ENCODE data around the gene DUSP15.
A peak's percentile ranks its signal among the peaks of the same experiment; 100 is the strongest.

Gene DUSP15

DNA sequence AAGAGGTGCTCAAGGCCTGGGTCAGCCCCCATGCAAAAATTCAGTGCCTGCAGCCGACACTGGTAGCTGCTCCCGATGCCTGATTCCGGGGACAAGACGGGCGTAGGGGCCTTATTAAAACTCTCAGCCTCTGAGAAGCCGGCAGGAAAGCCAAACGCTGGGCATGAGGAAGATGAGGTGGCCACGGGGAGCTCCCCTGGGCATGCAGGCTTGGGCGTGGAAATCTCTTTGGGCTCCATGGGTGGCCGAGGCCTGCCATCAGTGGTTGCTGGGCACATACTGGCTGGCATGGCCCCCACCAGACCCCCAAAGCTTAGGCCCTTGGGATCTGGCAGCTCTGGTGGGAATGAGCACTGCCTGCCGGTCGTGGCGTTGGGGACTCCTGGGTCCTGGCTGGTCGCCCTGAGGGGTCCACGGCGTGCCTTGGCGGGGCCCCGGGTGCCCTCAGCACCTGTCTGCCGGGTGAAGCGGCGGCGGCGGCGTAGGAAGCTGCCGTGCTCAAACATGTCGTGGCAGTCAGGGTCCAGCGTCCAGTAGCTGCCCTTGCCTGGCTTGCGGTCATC lies 25.5 kb downstream of the DUSP15 start:
- no peaks in the 10 kb centered on the region for H3K9me3 ChIP-seq (ENCODE audit: control insufficient read depth, insufficient read depth, low read depth, low read length)
- H3K27ac ChIP-seq (ENCODE audit: low read depth, low read length): no peak overlapping the region
- peaks cover 19% of the 10 kb centered on the region for H3K27me3 ChIP-seq (ENCODE audit: control insufficient read depth, insufficient read depth, low read length)
- peaks cover 46% of the 10 kb centered on the region for H3K4me1 ChIP-seq (ENCODE audit: control insufficient read depth, insufficient read depth, low read length)
- no peaks in the 10 kb centered on the region for H3K36me3 ChIP-seq (ENCODE audit: control insufficient read depth, insufficient read depth, low read length)
- no peak overlapping the region for H3K9ac ChIP-seq (ENCODE audit: low read length)
- H3K4me3 ChIP-seq (ENCODE audit: low read depth, low read length): no peak overlapping the region

DNA sequence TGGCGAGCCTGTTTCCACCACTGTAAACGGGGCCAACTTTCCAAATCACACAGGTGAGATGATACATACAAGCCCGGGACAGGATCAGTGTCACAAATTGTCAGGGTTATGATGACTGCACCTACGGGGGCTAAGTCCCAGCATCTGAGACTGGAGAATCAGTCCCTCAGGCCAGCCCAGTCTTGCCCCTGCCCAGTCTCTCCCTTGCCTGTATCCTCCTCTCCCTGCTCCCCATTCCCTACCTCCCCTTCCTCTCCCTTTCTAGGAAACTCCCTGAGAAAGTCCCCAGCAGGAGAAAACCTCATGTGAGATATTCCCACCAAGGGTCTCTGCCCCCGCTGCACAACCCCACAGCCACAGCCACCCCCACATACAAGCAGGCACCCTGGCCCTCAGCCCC lies 26.4 kb downstream of the DUSP15 start:
- no peak overlapping the region for H3K9ac ChIP-seq (ENCODE audit: low read length)
- no peaks in the 10 kb centered on the region for H3K9me3 ChIP-seq (ENCODE audit: control insufficient read depth, insufficient read depth, low read depth, low read length)
- H3K36me3 ChIP-seq (ENCODE audit: control insufficient read depth, insufficient read depth, low read length): no peaks in the 10 kb centered on the region
- H3K27ac ChIP-seq (ENCODE audit: low read depth, low read length): no peak overlapping the region
- peaks cover 9% of the 10 kb centered on the region for H3K27me3 ChIP-seq (ENCODE audit: control insufficient read depth, insufficient read depth, low read length)
- peaks cover 46% of the 10 kb centered on the region for H3K4me1 ChIP-seq (ENCODE audit: control insufficient read depth, insufficient read depth, low read length)
- H3K4me3 ChIP-seq (ENCODE audit: low read depth, low read length): no peak overlapping the region

DNA sequence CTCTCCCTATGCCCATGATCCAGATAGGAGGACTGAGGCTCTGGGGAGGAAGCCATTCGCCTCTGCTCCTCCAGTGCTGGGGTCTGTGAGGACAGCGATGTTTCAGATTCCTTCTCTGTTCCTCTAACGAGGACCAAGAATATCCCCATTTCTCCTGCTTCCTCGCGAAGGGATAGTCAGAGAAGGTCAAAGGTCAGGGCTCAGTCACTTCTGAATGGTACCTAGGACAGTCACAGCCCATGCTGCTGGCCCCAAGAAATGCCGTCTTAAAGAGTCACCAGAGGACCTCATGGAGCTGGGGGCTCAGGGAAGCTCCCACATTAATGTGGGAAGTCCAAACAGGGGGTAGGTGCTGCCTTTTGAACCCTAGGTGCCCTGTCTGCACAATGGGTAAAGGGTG lies 27.0 kb downstream of the DUSP15 start:
- Histone ChIP-seq H3K27ac (ENCODE audit: low read depth, low read length) (no peak overlapping the region), H3K36me3 (ENCODE audit: control insufficient read depth, insufficient read depth, low read length) (no peaks in the 10 kb centered on the region), H3K9me3 (ENCODE audit: control insufficient read depth, insufficient read depth, low read depth, low read length) (no peaks in the 10 kb centered on the region), H3K27me3 (ENCODE audit: control insufficient read depth, insufficient read depth, low read length) (peaks cover 4% of the 10 kb centered on the region), H3K9ac (ENCODE audit: low read length) (no peak overlapping the region), H3K4me1 (ENCODE audit: control insufficient read depth, insufficient read depth, low read length) (peaks cover 48% of the 10 kb centered on the region), H3K4me3 (ENCODE audit: low read depth, low read length) (no peak overlapping the region)

DNA sequence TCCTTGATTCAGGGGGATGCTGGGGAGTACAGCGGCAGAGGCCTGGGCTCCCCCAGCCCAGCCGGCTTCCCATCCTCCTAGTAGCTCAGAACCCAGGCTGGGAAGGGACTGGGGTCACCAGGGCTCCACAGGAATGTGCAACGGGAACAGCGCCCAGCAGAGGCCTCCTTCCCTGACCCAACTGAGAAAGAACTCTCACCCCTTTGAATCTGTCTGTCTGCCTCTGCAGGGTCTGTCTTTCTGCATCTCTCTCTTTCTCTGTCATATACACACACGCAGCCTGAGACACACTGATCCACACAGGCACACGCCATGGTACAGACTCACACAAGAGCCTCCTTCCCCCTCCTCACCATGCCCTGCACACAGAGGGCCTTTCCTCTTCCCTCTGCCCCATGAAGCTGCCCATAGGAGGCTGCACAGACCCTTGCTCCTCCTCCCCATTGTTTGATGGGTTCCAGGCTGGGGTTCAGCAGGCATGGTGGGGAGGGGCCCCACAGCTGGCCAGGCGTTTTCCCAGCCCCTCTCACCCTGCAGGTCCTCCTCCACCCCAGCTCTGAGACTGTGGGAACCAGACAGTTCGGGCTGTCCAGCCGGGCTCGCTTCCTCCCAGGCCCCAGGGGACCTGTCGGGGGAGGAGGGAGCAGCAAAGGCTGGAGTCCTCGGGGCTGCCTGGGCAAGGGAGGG lies 27.7 kb downstream of the DUSP15 start:
- Histone ChIP-seq H3K9ac (ENCODE audit: low read length) (peak overlapping the region; percentile 8), H3K4me1 (ENCODE audit: control insufficient read depth, insufficient read depth, low read length) (peaks cover 55% of the 10 kb centered on the region), H3K27ac (ENCODE audit: low read depth, low read length) (no peak overlapping the region), H3K4me3 (ENCODE audit: low read depth, low read length) (no peak overlapping the region), H3K9me3 (ENCODE audit: control insufficient read depth, insufficient read depth, low read depth, low read length) (no peaks in the 10 kb centered on the region), H3K27me3 (ENCODE audit: control insufficient read depth, insufficient read depth, low read length) (0 out of 2 replicates have a peak, but pooled peaks cover 3% of the 10 kb centered on the region), H3K36me3 (ENCODE audit: control insufficient read depth, insufficient read depth, low read length) (no peaks in the 10 kb centered on the region)

DNA sequence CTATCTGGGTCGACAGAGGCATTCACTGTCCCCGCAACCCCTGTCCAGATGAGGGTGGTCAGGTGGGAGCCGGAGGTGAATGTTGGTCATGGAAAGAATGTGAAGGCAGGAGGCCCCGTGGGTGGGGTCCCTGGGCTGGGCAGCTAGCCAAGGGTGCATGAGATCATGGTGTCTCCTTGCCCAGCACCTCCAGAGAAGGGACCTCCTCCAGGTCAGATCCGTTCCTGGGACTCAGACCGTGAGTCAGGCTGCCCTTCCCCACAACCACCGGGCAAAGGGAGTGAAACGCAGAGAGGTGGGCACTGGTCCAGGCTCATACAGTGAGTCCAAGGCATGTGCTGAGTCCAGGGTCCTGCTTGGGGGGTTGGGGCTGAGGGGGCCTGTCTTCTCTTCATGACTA lies 28.4 kb downstream of the DUSP15 start:
- Histone ChIP-seq H3K9ac (ENCODE audit: low read length) (peak overlapping the region; percentile 8), H3K36me3 (ENCODE audit: control insufficient read depth, insufficient read depth, low read length) (no peaks in the 10 kb centered on the region), H3K27ac (ENCODE audit: low read depth, low read length) (no peak overlapping the region), H3K27me3 (ENCODE audit: control insufficient read depth, insufficient read depth, low read length) (no peaks in the 10 kb centered on the region), H3K4me3 (ENCODE audit: low read depth, low read length) (no peak overlapping the region), H3K4me1 (ENCODE audit: control insufficient read depth, insufficient read depth, low read length) (peaks cover 62% of the 10 kb centered on the region), H3K9me3 (ENCODE audit: control insufficient read depth, insufficient read depth, low read depth, low read length) (no peaks in the 10 kb centered on the region)

DNA sequence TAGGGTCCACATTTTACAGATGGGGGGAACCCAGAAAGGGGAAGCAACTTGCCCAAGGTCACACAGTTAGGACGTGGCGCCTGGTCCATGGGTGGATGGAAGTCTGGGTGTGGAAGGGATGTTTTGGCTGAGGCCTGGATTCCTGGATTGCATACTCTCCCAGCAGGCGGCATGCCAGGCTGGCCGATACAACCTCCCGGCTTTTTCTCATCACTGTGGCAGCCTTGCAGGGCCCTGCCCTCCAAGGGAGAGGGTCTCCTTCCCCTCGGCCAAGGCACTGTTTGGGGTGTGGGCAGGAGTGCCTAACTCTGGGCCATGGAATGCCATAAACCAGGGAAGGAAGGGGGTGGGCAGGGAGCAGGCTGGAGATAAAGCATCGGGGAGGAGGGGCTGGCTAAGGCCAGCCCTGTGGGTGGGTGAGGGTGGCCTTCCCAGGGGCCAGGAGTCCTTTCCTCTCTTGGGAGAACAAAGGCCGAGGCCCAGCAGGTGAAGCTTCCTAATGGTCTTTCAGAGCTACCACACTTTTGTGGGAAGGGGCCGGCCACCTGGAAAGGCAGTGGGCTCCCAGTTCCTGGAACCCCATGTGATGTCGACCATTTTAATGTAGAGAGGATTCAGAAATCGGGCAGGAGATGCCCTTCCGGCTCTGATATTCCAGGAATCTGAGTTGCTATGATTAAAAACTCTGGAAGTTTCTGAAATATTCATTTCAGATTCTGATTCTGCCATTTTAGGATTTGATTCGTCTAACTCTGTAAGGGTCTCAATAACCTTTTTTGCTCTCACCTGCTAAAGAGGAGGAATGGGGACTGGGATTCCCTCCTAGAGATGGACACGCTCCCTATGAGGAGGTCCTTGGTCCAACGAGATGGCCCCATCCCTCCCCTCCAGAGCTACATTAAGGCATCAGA lies 29.2 kb downstream of the DUSP15 start:
- Histone ChIP-seq H3K4me3 (ENCODE audit: low read depth, low read length) (no peak overlapping the region), H3K27me3 (ENCODE audit: control insufficient read depth, insufficient read depth, low read length) (no peaks in the 10 kb centered on the region), H3K9ac (ENCODE audit: low read length) (no peak overlapping the region), H3K4me1 (ENCODE audit: control insufficient read depth, insufficient read depth, low read length) (peaks cover 67% of the 10 kb centered on the region), H3K27ac (ENCODE audit: low read depth, low read length) (no peak overlapping the region), H3K36me3 (ENCODE audit: control insufficient read depth, insufficient read depth, low read length) (no peaks in the 10 kb centered on the region), H3K9me3 (ENCODE audit: control insufficient read depth, insufficient read depth, low read depth, low read length) (no peaks in the 10 kb centered on the region)

DNA sequence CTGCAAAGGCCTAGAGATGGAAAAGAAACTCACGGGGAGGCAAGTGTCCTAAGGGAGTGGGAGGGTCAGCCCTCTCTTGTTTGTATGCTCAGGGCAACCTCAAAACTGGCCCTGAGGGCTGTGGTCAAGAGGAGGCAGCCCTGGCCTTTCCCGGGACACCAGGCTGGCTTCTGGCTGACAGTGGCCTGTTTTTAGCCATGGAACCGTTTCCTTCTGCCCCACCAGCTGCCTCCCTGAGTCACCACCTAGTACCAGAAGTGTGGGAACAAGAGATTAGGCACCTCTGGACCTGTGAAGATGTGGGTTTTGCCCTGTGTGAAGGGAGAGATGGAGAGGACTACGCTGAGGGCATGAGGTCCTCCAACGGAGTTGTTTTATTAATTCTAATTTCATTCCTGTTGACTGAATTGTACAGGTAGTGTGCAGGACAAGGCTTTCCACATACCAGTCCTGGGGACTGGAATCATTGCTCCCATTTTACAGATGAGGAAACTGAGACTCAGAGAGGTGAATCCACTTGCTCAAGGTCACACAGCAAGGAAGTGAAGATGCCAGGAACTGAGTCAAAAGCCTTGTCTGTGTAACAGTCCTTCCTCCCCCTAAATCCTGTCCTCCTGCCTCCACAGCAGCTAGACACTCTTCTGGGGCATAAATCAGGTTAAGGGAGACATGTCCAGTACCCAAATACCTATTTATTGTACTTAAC lies 30.4 kb downstream of the DUSP15 start:
- H3K36me3 ChIP-seq (ENCODE audit: control insufficient read depth, insufficient read depth, low read length): no peaks in the 10 kb centered on the region
- no peak overlapping the region for H3K4me3 ChIP-seq (ENCODE audit: low read depth, low read length)
- H3K4me1 ChIP-seq (ENCODE audit: control insufficient read depth, insufficient read depth, low read length): peaks cover 66% of the 10 kb centered on the region
- H3K27me3 ChIP-seq (ENCODE audit: control insufficient read depth, insufficient read depth, low read length): no peaks in the 10 kb centered on the region
- no peak overlapping the region for H3K9ac ChIP-seq (ENCODE audit: low read length)
- H3K9me3 ChIP-seq (ENCODE audit: control insufficient read depth, insufficient read depth, low read depth, low read length): no peaks in the 10 kb centered on the region
- H3K27ac ChIP-seq (ENCODE audit: low read depth, low read length): no peak overlapping the region

DNA sequence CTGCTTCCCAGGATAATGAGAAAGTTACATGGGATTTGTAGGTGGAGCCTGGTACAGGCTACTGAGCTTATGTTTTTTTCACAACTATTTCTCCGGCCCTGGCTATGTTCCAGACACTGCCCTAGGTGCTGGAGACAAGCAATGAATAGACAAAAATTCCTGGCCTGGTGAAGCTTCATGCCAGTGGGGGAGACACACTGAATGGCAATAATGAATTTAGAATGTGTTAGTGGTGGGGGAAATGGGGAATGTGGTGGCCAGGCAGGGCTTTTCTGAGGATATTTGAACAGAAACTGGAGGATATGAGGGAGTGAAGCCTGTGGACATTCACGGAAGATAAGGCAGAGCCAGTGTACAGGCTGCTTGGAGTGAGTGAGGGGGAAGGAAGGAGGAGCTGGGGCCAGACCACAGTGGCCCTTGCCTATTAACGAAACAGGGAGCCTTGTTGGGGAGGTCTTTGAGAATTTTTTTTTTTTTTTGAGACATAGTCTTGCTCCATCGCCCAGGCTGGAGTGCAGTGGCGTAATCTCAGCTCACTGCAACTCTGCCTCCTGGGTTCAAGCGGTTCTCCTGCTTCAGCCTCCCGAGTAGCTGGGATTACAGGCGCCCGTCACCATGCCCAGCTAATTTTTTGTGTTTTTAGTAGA lies 31.6 kb downstream of the DUSP15 start:
- Histone ChIP-seq H3K4me1 (ENCODE audit: control insufficient read depth, insufficient read depth, low read length) (peaks cover 67% of the 10 kb centered on the region), H3K4me3 (ENCODE audit: low read depth, low read length) (no peak overlapping the region), H3K27me3 (ENCODE audit: control insufficient read depth, insufficient read depth, low read length) (no peaks in the 10 kb centered on the region), H3K9me3 (ENCODE audit: control insufficient read depth, insufficient read depth, low read depth, low read length) (no peaks in the 10 kb centered on the region), H3K27ac (ENCODE audit: low read depth, low read length) (no peak overlapping the region), H3K36me3 (ENCODE audit: control insufficient read depth, insufficient read depth, low read length) (no peaks in the 10 kb centered on the region), H3K9ac (ENCODE audit: low read length) (no peak overlapping the region)

DNA sequence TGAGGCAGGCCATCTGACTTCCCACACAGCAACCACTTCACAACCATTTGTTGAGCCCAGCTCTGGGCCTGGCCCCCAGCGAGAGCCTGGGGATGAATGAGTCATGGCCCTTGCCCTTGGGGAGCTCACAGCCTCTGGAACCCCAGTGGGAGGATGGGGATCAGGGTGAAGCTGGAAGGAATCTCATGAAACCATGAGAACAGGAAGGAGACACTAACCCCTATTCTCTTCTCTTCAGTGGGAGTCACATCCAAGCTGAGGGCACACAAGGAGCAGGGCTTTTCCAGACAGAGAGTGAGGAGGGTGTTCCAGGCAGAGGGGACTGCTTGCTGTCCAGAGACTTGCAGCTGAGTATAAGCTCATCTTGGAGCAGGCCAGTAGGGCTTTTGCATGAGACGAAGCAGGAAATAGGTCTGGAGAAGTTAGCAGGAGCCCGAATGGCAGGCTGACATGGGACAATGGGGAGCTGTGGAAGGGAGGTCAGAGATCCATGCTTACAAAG lies 32.4 kb downstream of the DUSP15 start:
- H3K9me3 ChIP-seq (ENCODE audit: control insufficient read depth, insufficient read depth, low read depth, low read length): no peaks in the 10 kb centered on the region
- no peaks in the 10 kb centered on the region for H3K36me3 ChIP-seq (ENCODE audit: control insufficient read depth, insufficient read depth, low read length)
- H3K27ac ChIP-seq (ENCODE audit: low read depth, low read length): no peak overlapping the region
- peak overlapping the region; percentile 4 for H3K9ac ChIP-seq (ENCODE audit: low read length)
- H3K27me3 ChIP-seq (ENCODE audit: control insufficient read depth, insufficient read depth, low read length): no peaks in the 10 kb centered on the region
- H3K4me3 ChIP-seq (ENCODE audit: low read depth, low read length): no peak overlapping the region
- H3K4me1 ChIP-seq (ENCODE audit: control insufficient read depth, insufficient read depth, low read length): peaks cover 63% of the 10 kb centered on the region

DNA sequence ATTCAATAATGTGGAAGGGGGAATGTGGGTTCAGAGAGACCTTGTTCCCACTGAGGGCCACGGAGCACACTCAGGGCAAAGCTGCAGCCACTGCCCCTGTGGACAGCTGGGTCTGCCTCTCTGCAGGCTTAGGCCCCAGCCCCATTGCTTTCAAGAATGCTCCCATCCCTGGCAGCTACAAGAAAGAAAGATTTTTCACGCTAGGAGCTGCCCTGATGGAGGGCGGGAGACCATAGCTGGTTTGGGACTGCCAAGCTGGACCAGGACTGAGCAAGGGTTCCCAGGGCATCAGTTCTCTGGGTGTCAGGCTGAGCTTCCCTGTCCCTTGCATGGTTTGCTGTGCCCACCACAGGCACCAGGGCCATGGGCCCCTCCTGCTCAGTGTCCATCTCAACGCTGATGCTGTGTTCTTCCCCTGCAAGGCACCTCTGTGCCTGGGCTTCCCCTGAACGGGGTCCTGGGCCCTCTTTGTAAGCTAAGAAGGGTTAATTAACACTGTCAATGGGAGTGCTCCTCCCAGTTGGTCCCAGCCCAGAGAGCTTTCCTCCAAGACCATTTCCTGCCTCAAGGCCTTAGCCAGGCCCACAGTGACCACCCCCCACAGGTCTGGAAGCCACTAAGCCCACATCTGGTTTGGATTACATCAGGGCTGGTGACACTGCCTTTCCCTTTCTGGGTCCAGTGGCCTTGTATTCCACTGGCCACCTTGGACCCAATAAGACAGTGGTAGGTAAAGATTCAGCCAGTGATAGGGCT lies 33.3 kb downstream of the DUSP15 start:
- Histone ChIP-seq H3K27ac (ENCODE audit: low read depth, low read length) (no peak overlapping the region), H3K9me3 (ENCODE audit: control insufficient read depth, insufficient read depth, low read depth, low read length) (no peaks in the 10 kb centered on the region), H3K27me3 (ENCODE audit: control insufficient read depth, insufficient read depth, low read length) (no peaks in the 10 kb centered on the region), H3K4me3 (ENCODE audit: low read depth, low read length) (no peak overlapping the region), H3K4me1 (ENCODE audit: control insufficient read depth, insufficient read depth, low read length) (peaks cover 54% of the 10 kb centered on the region; the same call in 1 of the 2 replicates), H3K9ac (ENCODE audit: low read length) (no peak overlapping the region), H3K36me3 (ENCODE audit: control insufficient read depth, insufficient read depth, low read length) (no peaks in the 10 kb centered on the region)

Measured in HUES6 (cell line).